HCT116 (cell line): Measurements from ENCODE around the gene LAMA1.

Experiments
- CTCF ChIP-seq, 3 experiments: fragments of 200-600 bp in 1 of 3; sonication (generic) in 1 of 3; IDR thresholded peaks in 2 of 3; conservative IDR thresholded peaks in 1 of 3; 2 replicates each; pipeline ENCODE4 v1.5.1; 2012 to 2017; ENCODE audit warnings: low read depth in 2 of 3, low read length in 2 of 3, antibody characterized with exemption in 1 of 3, borderline replicate concordance in 1 of 3, control low read depth in 1 of 3, mild to moderate bottlenecking in 1 of 3, mixed read lengths in 1 of 3, mixed run types in 1 of 3, moderate library complexity in 1 of 3; ENCODE audit not compliant: insufficient read depth in 1 of 3
- EZH2 ChIP-seq: fragments of 200-600 bp; sonication (generic); IDR thresholded peaks from 2 replicates; pipeline ENCODE4 v1.6.1; 2017; ENCODE audit warnings: antibody characterized with exemption, mixed run types
- MAX ChIP-seq: IDR thresholded peaks from 2 replicates; pipeline ENCODE4 v1.6.1; 2012
- POLR2A ChIP-seq: IDR thresholded peaks from 2 replicates; pipeline ENCODE4 v1.7.0; 2011; ENCODE audit warnings: borderline replicate concordance; ENCODE audit not compliant: insufficient read depth, insufficient read length; ENCODE audit errors: extremely low read depth
- RAD21 ChIP-seq: IDR thresholded peaks from 2 replicates; pipeline ENCODE4 v1.6.1; 2012; ENCODE audit warnings: low read depth, mild to moderate bottlenecking
- SIN3A ChIP-seq: IDR thresholded peaks from 2 replicates; pipeline ENCODE4 v1.6.1; 2012; ENCODE audit warnings: low read depth
- SP1 ChIP-seq: IDR thresholded peaks from 2 replicates; pipeline ENCODE4 v1.6.1; 2012; ENCODE audit warnings: low read depth
- ZBTB33 ChIP-seq: IDR thresholded peaks from 2 replicates; pipeline ENCODE4 v1.6.1; 2011; ENCODE audit warnings: mild to moderate bottlenecking, low read length, moderate library complexity; ENCODE audit not compliant: insufficient replicate concordance; ENCODE audit errors: extremely low read depth

GRCh38 chr18:7122376-7122775, 4.8 kb upstream of the LAMA1 start:
- no peak for TF ChIP-seq EZH2
- TF ChIP-seq SP1 = no peak
- TF ChIP-seq SIN3A = no peak
- no peak for TF ChIP-seq RAD21
- no peak for TF ChIP-seq ZBTB33
- TF ChIP-seq MAX = no peak
- no peak for TF ChIP-seq CTCF (IDR thresholded peaks at IDR 0.05 in 2 of 3, conservative IDR thresholded peaks at IDR 0.05 in 1 of 3; ENCODE audit: borderline replicate concordance in 1 of 3, insufficient read depth in 1 of 3, low read depth in 2 of 3, low read length in 2 of 3)
- no peak for TF ChIP-seq POLR2A
